GM23248 (cell line): ENCODE data around the gene ATP8A2.

Experiments used
- EZH2 ChIP-seq: fragments of 200-600 bp; sonication (generic); IDR thresholded peaks from 2 replicates; pipeline ENCODE4 v1.6.1; 2018; ENCODE audit warnings: antibody characterized with exemption, mild to moderate bottlenecking; ENCODE audit not compliant: insufficient read depth, poor library complexity, severe bottlenecking
- EZH2phosphoT487 ChIP-seq: fragments of 200-600 bp; sonication (generic); IDR thresholded peaks from 2 replicates; pipeline ENCODE4 v1.6.1; 2018; ENCODE audit warnings: antibody characterized with exemption, moderate library complexity, mild to moderate bottlenecking, low read depth; ENCODE audit not compliant: insufficient read depth

DNA sequence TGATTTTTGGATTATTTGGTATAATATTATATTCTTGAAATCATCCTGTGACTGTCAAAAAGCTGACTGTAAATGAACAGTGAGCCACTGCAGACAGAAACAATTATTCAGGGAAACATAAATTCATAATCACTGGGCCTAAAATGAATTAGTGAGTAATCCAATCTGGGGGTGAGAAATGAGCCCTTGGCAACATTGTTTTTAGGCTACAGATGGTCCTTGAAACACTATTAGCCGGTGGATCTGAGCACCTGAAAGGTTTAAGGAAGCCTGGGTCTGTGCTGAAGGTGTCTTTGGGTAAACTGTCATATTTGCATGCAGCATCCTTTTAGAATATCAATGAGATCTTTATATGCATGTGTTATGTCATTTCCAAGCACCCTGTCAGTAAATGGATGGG is 290.7 kb downstream of the ATP8A2 start:
- TF ChIP-seq EZH2 (no peak), EZH2phosphoT487 (no peak)
